Renal pelvis (tissue), 3 donors: Measurements from ENCODE around the gene OR5H15. TPM values are rescaled to one million over a fixed set of nuclear protein-coding genes. Genes with fewer than 3 reads are reported as not detected.

Experiments used
- polyA plus RNA-seq, 3 donors: library from polyadenylated mRNA; unstranded; fragments of 120-200 nt; gene quantifications; one replicate each; pipeline ENCODE4 v1.2.1, GENCODE V29; 2013; ENCODE audit not compliant: insufficient read length in 3 of 3

OR5H15 gene
- polyA plus RNA-seq, 3 donors: not detected

Other genes starting within 250 kb of the OR5H15 start
- gene RIOX2, start 194.3 kb upstream of the OR5H15 start, polyA plus RNA-seq: 10 to 100 TPM; 31.6 to 35.9 (median 35.7) TPM
- under 1 TPM in 1 of 3 donors, not detected in 2; 0.06 TPM for gene GABRR3, start 131.4 kb upstream of the OR5H15 start, polyA plus RNA-seq
- gene OR5AC2, start 79.5 kb upstream of the OR5H15 start, polyA plus RNA-seq: not detected
- gene OR5H1, start 36.0 kb upstream of the OR5H15 start, polyA plus RNA-seq: under 1 TPM in 2 of 3 donors, not detected in 1; 0.03 TPM
- gene OR5H14, start 19.2 kb upstream of the OR5H15 start, polyA plus RNA-seq: under 1 TPM in 2 of 3 donors, not detected in 1; 0.01 to 0.03 TPM
- gene OR5H6, start 97.5 kb downstream of the OR5H15 start, polyA plus RNA-seq: not detected
- not detected for gene OR5H2, start 115.8 kb downstream of the OR5H15 start, polyA plus RNA-seq
- not detected for gene OR5K4, start 187.2 kb downstream of the OR5H15 start, polyA plus RNA-seq
- not detected for gene OR5K3, start 224.0 kb downstream of the OR5H15 start, polyA plus RNA-seq